Caco-2 (cell line): ENCODE results near the gene NEB. TPM values are rescaled to one million over a fixed set of nuclear protein-coding genes. Genes with fewer than 3 reads are reported as not detected.

Experiments
- BruUV-seq: library from RNA; stranded (reverse); fragments of 400-500 nt; replicated peaks from 2 replicates; lab custom pipeline; 2021; lab: Mats Ljungman, UMichigan
- CTCF ChIA-PET: fragments of 300-600 bp; sonication (Branson Sonifier 250); formaldehyde crosslinking; loops from one replicate; lab custom pipeline; 2022; ENCODE audit warnings: antibody characterized with exemption; lab: Charles Lee
- POLR2A ChIA-PET: fragments of 300-600 bp; sonication (Branson Sonifier 250); formaldehyde crosslinking; loops from one replicate; lab custom pipeline; 2022; ENCODE audit warnings: antibody characterized with exemption; lab: Charles Lee
- DNase-seq, 2 experiments: peaks; one replicate each; pipeline versions ENCODE4 v3.0.0 to v3.0.0-alpha.2; 2020 to 2022
- H3K27me3 ChIP-seq: replicated peaks from 2 replicates; pipeline ENCODE4 v1.6.0; 2011; ENCODE audit warnings: low read length; ENCODE audit not compliant: control insufficient read depth, insufficient read depth
- H3K36me3 ChIP-seq: 2 replicates; pipeline ENCODE4 v1.5.1; 2011; ENCODE audit warnings: low read length; ENCODE audit not compliant: control insufficient read depth, insufficient read depth
- H3K4me1 ChIP-seq: fragments of 250-450 bp; sonication (Bioruptor Pico); 2 replicates; pipeline ENCODE4 v1.5.1; 2020; ENCODE audit warnings: mild to moderate bottlenecking
- H3K4me3 ChIP-seq: 2 replicates; pipeline ENCODE4 v1.5.1; 2011; ENCODE audit warnings: low read depth, mild to moderate bottlenecking, control low read depth, low read length
- H3K9me3 ChIP-seq: fragments of 250-450 bp; sonication (Bioruptor Pico); 2 replicates; pipeline ENCODE4 v1.5.1; 2020; ENCODE audit warnings: mild to moderate bottlenecking, moderate library complexity
- H3K27ac Mint-ChIP-seq: one replicate; pipeline ENCODE4 v1.8.0; 2022; ENCODE audit warnings: mixed read lengths; ENCODE audit not compliant: unreplicated experiment
- H3K27me3 Mint-ChIP-seq: one replicate; pipeline ENCODE4 v1.8.0; 2022; ENCODE audit warnings: mixed read lengths; ENCODE audit not compliant: insufficient read depth, unreplicated experiment
- H3K36me3 Mint-ChIP-seq: one replicate; pipeline ENCODE4 v1.8.0; 2022; ENCODE audit warnings: mild to moderate bottlenecking, mixed read lengths; ENCODE audit not compliant: insufficient read depth, unreplicated experiment
- H3K4me1 Mint-ChIP-seq: one replicate; pipeline ENCODE4 v1.8.0; 2022; ENCODE audit warnings: low read depth, mixed read lengths; ENCODE audit not compliant: unreplicated experiment
- H3K4me3 Mint-ChIP-seq: one replicate; pipeline ENCODE4 v1.8.0; 2022; ENCODE audit warnings: mild to moderate bottlenecking, moderate library complexity, mixed read lengths; ENCODE audit not compliant: unreplicated experiment
- H3K9me3 Mint-ChIP-seq: one replicate; pipeline ENCODE4 v1.8.0; 2022; ENCODE audit warnings: mixed read lengths; ENCODE audit not compliant: unreplicated experiment
- intact Hi-C: fragments of 100-400 bp; cut with micrococcal nuclease; formaldehyde crosslinking; loops from one replicate; pipeline ENCODE4 v1.10.0; 2022; ENCODE audit not compliant: unreplicated experiment
- total RNA-seq: library from RNA; stranded (reverse); gene quantifications from 2 replicates; pipeline ENCODE4 v1.2.3, GENCODE V29; 2022
- TF ChIP-seq, protein P1 (sequence below), 2 experiments: fragments of 200-600 bp in 1 of 2; IDR thresholded peaks; 1 replicate in 1 of 2; 2 replicates in 1 of 2; pipeline versions ENCODE4 v1.5.1 to v1.8.0; 2011 to 2022; ENCODE audit warnings: antibody characterized with exemption in 1 of 2, control low read depth in 1 of 2, inconsistent platforms in 1 of 2, low read depth in 1 of 2, low read length in 1 of 2, mild to moderate bottlenecking in 1 of 2, moderate library complexity in 1 of 2; ENCODE audit not compliant: insufficient read depth in 1 of 2, severe bottlenecking in 1 of 2, unreplicated experiment in 1 of 2

The NEB gene
- total RNA-seq, 1 experiment from 2014 or later, result 14.7 TPM

GRCh38 chr2:151695778-151696177, 38.5 kb downstream of the NEB start:
- Mint-ChIP-seq H3K4me1 (no peaks in the 10 kb centered on the region), H3K36me3 (no peaks in the 10 kb centered on the region), H3K27me3 (no peaks in the 10 kb centered on the region), H3K27ac (no peak overlapping the region), H3K9me3 (no peaks in the 10 kb centered on the region), H3K4me3 (no peak overlapping the region)
- POLR2A ChIA-PET, result no interaction called here
- intact Hi-C loops, result no loop called here
- H3K4me1 ChIP-seq, result no peaks in the 10 kb centered on the region
- H3K4me3 ChIP-seq, result no peak overlapping the region
- no peak for DNase-seq
- no TSS peak for BruUV-seq
- TF ChIP-seq, protein P1, sequence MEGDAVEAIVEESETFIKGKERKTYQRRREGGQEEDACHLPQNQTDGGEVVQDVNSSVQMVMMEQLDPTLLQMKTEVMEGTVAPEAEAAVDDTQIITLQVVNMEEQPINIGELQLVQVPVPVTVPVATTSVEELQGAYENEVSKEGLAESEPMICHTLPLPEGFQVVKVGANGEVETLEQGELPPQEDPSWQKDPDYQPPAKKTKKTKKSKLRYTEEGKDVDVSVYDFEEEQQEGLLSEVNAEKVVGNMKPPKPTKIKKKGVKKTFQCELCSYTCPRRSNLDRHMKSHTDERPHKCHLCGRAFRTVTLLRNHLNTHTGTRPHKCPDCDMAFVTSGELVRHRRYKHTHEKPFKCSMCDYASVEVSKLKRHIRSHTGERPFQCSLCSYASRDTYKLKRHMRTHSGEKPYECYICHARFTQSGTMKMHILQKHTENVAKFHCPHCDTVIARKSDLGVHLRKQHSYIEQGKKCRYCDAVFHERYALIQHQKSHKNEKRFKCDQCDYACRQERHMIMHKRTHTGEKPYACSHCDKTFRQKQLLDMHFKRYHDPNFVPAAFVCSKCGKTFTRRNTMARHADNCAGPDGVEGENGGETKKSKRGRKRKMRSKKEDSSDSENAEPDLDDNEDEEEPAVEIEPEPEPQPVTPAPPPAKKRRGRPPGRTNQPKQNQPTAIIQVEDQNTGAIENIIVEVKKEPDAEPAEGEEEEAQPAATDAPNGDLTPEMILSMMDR (IDR thresholded peaks at IDR 0.05; ENCODE audit: insufficient read depth in 1 of 2, low read depth in 1 of 2, low read length in 1 of 2, severe bottlenecking in 1 of 2, unreplicated experiment in 1 of 2), result no peak
- no peaks in the 10 kb centered on the region for H3K9me3 ChIP-seq
- CTCF ChIA-PET, result no interaction called here
- H3K27me3 ChIP-seq, result no peaks in the 10 kb centered on the region
- no peaks in the 10 kb centered on the region for H3K36me3 ChIP-seq

- no peaks in the 10 kb centered on the region for H3K27me3 ChIP-seq
- no peak overlapping the region for H3K4me3 ChIP-seq
- H3K4me3 Mint-ChIP-seq, result no peak overlapping the region
- H3K27me3 Mint-ChIP-seq, result no peaks in the 10 kb centered on the region
- no peaks in the 10 kb centered on the region for H3K9me3 ChIP-seq
- H3K4me1 Mint-ChIP-seq, result no peaks in the 10 kb centered on the region
- no peaks in the 10 kb centered on the region for H3K36me3 ChIP-seq
- H3K4me1 ChIP-seq, result no peaks in the 10 kb centered on the region
- ChIA-PET POLR2A (no interaction called here), CTCF (no interaction called here)
- H3K27ac Mint-ChIP-seq, result no peak overlapping the region
- TF ChIP-seq, protein P1 (IDR thresholded peaks at IDR 0.05; ENCODE audit: insufficient read depth in 1 of 2, low read depth in 1 of 2, low read length in 1 of 2, severe bottlenecking in 1 of 2, unreplicated experiment in 1 of 2), result no peak
- no TSS peak for BruUV-seq
- no peaks in the 10 kb centered on the region for H3K9me3 Mint-ChIP-seq
- intact Hi-C loops, result loop anchor here (2.0 kb wide), 1 partner anchor 333 kb away; no protein-coding TSS in a partner anchor
- no peak for DNase-seq
- no peaks in the 10 kb centered on the region for H3K36me3 Mint-ChIP-seq
Measured at GRCh38 chr2:151691631-151692030, 42.6 kb downstream of the NEB start.

- Mint-ChIP-seq H3K27ac (no peak overlapping the region), H3K27me3 (no peaks in the 10 kb centered on the region), H3K9me3 (no peaks in the 10 kb centered on the region), H3K4me3 (no peak overlapping the region), H3K4me1 (no peaks in the 10 kb centered on the region), H3K36me3 (no peaks in the 10 kb centered on the region)
- DNase-seq, result no peak
- Histone ChIP-seq H3K9me3 (no peaks in the 10 kb centered on the region), H3K4me3 (no peak overlapping the region), H3K27me3 (no peaks in the 10 kb centered on the region), H3K36me3 (no peaks in the 10 kb centered on the region), H3K4me1 (no peaks in the 10 kb centered on the region)
- POLR2A ChIA-PET, result no interaction called here
- BruUV-seq, result no TSS peak
- CTCF ChIA-PET, result no interaction called here
- intact Hi-C loops, result no loop called here
- TF ChIP-seq, protein P1 (IDR thresholded peaks at IDR 0.05; ENCODE audit: insufficient read depth in 1 of 2, low read depth in 1 of 2, low read length in 1 of 2, severe bottlenecking in 1 of 2, unreplicated experiment in 1 of 2), result no peak
Measured at GRCh38 chr2:151688719-151689118, 45.6 kb downstream of the NEB start.
